ENCODE measurements around the gene CMTM8. TPM values are rescaled to one million over a fixed set of nuclear protein-coding genes. Genes with fewer than 3 reads are reported as not detected.

Gene CMTM8
- polyA plus RNA-seq, 2 of the 4 experiments (the other 2 are of a cell fraction) = 8.4 to 15.6 TPM

DNA sequence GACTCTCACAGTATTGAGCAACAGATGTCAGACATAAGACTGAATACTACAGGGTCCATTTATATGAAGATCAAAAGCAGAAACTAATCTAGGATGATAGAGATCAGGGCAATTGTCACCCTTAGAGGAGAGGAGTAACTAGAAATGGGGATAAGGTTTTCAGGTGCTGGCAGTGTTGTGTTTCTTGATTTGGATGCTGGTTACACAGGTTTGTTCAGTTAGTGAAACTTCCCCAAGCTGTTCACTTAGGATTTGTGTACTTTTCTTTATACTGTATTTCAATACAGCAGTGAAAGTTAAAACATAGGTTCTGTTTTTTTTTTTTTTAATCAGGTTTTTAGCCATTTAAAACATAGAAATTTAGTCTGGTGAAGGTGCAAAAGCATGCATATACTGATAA lies 114.1 kb downstream of the CMTM8 start:
- CTCF ChIA-PET = interaction anchor here (0.7 kb wide), 1 partner anchor 835 kb away, joined by 3 read pairs; no protein-coding TSS in a partner anchor
- FAIRE-seq = no peak
- peaks cover 7% of the 10 kb centered on the region; the same call in 1 of the 3 replicates for H3K4me1 ChIP-seq

DNA sequence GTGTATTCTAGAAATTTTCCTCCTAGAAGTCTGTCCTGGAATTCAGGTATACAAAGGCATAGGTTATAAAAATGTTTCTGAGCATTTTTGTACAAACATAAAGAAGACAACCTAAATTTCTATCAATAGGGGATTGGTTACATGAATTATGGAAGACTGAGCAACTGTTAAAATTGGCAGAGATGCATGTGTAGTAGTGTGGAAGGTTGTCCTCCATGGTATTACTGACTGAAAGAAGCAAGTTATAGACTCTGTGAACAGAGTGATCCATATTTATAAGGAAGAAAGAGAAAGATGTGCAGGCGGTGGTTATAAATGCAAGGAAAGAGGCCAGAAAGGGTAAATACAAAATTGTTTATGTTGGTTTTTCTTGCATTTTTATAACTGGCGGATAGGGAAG lies 114.9 kb downstream of the CMTM8 start:
- Histone ChIP-seq H3K9me3 (no peaks in the 10 kb centered on the region), H3K27ac (no peak overlapping the region), H3K4me1 (peaks cover 7% of the 10 kb centered on the region; the same call in 1 of the 3 replicates), H3K4me2 (no peak overlapping the region), H3K4me3 (no peak overlapping the region)
- ChIA-PET CTCF (no interaction called here), POLR2A (no interaction called here)
- ATAC-seq (no peak), DNase-seq (ENCODE audit: low read depth in 1 of 2, low spot score in 1 of 2) (no peak), FAIRE-seq (no peak)
- 97% methylated on average over 2 of the region's 2 CpGs for WGBS (ENCODE audit: missing lambda C conversion rate)
- no peak for TF ChIP-seq SMC3 (IDR thresholded peaks at IDR 0.05)
- no peak for TF ChIP-seq TP53 (CRISPR knock-in tag; IDR thresholded peaks at IDR 0.05)
- TF ChIP-seq PHF8 (IDR thresholded peaks at IDR 0.05; ENCODE audit: borderline replicate concordance, low read depth) = no peak

More for the DNA sequence above, 114.1 kb downstream of the CMTM8 start:
- DNase-seq (ENCODE audit: low read depth in 1 of 2, low spot score in 1 of 2) (no peak), ATAC-seq (no peak)
- no peak overlapping the region for H3K27ac ChIP-seq
- H3K4me3 ChIP-seq = no peak overlapping the region
- POLR2A ChIA-PET = no interaction called here
- H3K4me2 ChIP-seq = no peak overlapping the region
- no peak for TF ChIP-seq POLR2A (IDR thresholded peaks at IDR 0.05; ENCODE audit: low read length)
- TF ChIP-seq FOSL2 (IDR thresholded peaks at IDR 0.05) = no peak
- no peak for TF ChIP-seq FOSL2 (CRISPR knock-in tag; IDR thresholded peaks at IDR 0.05)
- TF ChIP-seq, protein P1, sequence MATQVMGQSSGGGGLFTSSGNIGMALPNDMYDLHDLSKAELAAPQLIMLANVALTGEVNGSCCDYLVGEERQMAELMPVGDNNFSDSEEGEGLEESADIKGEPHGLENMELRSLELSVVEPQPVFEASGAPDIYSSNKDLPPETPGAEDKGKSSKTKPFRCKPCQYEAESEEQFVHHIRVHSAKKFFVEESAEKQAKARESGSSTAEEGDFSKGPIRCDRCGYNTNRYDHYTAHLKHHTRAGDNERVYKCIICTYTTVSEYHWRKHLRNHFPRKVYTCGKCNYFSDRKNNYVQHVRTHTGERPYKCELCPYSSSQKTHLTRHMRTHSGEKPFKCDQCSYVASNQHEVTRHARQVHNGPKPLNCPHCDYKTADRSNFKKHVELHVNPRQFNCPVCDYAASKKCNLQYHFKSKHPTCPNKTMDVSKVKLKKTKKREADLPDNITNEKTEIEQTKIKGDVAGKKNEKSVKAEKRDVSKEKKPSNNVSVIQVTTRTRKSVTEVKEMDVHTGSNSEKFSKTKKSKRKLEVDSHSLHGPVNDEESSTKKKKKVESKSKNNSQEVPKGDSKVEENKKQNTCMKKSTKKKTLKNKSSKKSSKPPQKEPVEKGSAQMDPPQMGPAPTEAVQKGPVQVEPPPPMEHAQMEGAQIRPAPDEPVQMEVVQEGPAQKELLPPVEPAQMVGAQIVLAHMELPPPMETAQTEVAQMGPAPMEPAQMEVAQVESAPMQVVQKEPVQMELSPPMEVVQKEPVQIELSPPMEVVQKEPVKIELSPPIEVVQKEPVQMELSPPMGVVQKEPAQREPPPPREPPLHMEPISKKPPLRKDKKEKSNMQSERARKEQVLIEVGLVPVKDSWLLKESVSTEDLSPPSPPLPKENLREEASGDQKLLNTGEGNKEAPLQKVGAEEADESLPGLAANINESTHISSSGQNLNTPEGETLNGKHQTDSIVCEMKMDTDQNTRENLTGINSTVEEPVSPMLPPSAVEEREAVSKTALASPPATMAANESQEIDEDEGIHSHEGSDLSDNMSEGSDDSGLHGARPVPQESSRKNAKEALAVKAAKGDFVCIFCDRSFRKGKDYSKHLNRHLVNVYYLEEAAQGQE (IDR thresholded peaks at IDR 0.05) = no peak
- TF ChIP-seq MAFK (IDR thresholded peaks at IDR 0.05; ENCODE audit: partially characterized antibody) = no peak
- TF ChIP-seq, protein P2, sequence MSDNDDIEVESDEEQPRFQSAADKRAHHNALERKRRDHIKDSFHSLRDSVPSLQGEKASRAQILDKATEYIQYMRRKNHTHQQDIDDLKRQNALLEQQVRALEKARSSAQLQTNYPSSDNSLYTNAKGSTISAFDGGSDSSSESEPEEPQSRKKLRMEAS (IDR thresholded peaks at IDR 0.05) = no peak
- TF ChIP-seq, protein P3, sequence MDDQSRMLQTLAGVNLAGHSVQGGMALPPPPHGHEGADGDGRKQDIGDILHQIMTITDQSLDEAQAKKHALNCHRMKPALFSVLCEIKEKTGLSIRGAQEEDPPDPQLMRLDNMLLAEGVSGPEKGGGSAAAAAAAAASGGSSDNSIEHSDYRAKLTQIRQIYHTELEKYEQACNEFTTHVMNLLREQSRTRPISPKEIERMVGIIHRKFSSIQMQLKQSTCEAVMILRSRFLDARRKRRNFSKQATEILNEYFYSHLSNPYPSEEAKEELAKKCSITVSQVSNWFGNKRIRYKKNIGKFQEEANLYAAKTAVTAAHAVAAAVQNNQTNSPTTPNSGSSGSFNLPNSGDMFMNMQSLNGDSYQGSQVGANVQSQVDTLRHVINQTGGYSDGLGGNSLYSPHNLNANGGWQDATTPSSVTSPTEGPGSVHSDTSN (IDR thresholded peaks at IDR 0.05) = no peak
- TF ChIP-seq NR3C1 (IDR thresholded peaks at IDR 0.05) = no peak
- TF ChIP-seq, protein P4, sequence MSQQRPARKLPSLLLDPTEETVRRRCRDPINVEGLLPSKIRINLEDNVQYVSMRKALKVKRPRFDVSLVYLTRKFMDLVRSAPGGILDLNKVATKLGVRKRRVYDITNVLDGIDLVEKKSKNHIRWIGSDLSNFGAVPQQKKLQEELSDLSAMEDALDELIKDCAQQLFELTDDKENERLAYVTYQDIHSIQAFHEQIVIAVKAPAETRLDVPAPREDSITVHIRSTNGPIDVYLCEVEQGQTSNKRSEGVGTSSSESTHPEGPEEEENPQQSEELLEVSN (IDR thresholded peaks at IDR 0.05; ENCODE audit: borderline replicate concordance, low read depth) = no peak
- no peak for TF ChIP-seq CEBPB (IDR thresholded peaks at IDR 0.05)
- no peak for TF ChIP-seq ZSCAN20 (CRISPR knock-in tag; IDR thresholded peaks at IDR 0.05)
- TF ChIP-seq SREBF2 (IDR thresholded peaks at IDR 0.05) = no peak
- TF ChIP-seq RCOR1 (IDR thresholded peaks at IDR 0.05; ENCODE audit: low read depth, low read length) = no peak
- TF ChIP-seq RNF2 (IDR thresholded peaks at IDR 0.05; ENCODE audit: borderline replicate concordance, low read depth) = no peak
- TF ChIP-seq, protein P5, sequence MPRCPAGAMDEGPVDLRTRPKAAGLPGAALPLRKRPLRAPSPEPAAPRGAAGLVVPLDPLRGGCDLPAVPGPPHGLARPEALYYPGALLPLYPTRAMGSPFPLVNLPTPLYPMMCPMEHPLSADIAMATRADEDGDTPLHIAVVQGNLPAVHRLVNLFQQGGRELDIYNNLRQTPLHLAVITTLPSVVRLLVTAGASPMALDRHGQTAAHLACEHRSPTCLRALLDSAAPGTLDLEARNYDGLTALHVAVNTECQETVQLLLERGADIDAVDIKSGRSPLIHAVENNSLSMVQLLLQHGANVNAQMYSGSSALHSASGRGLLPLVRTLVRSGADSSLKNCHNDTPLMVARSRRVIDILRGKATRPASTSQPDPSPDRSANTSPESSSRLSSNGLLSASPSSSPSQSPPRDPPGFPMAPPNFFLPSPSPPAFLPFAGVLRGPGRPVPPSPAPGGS (IDR thresholded peaks at IDR 0.05) = no peak
- no peak for TF ChIP-seq POLR2AphosphoS2 (conservative IDR thresholded peaks at IDR 0.05; ENCODE audit: low read length)
- no peaks in the 10 kb centered on the region for H3K9me3 ChIP-seq

All from A549 (cell line).